Breast epithelium (tissue), 3 donors: ENCODE results near the gene SYNJ2.

Experiments
- POLR2A ChIP-seq: fragments of 450-650 bp; IDR thresholded peaks from one replicate; pipeline ENCODE4 v1.6.1; 2016; ENCODE audit warnings: antibody characterized with exemption, mild to moderate bottlenecking, moderate library complexity
- POLR2AphosphoS5 ChIP-seq, 3 donors: sonication (generic); formaldehyde crosslinking; IDR thresholded peaks; one replicate each; pipeline ENCODE4 v1.6.1; 2017; ENCODE audit warnings: antibody characterized with exemption in 3 of 3
- TF ChIP-seq, protein P1 (sequence below), 3 donors: fragments of 450-650 bp; IDR thresholded peaks; one replicate each; pipeline ENCODE4 v1.5.1; 2016 to 2017; ENCODE audit warnings: antibody characterized with exemption in 3 of 3, mild to moderate bottlenecking in 3 of 3, moderate library complexity in 3 of 3

DNA sequence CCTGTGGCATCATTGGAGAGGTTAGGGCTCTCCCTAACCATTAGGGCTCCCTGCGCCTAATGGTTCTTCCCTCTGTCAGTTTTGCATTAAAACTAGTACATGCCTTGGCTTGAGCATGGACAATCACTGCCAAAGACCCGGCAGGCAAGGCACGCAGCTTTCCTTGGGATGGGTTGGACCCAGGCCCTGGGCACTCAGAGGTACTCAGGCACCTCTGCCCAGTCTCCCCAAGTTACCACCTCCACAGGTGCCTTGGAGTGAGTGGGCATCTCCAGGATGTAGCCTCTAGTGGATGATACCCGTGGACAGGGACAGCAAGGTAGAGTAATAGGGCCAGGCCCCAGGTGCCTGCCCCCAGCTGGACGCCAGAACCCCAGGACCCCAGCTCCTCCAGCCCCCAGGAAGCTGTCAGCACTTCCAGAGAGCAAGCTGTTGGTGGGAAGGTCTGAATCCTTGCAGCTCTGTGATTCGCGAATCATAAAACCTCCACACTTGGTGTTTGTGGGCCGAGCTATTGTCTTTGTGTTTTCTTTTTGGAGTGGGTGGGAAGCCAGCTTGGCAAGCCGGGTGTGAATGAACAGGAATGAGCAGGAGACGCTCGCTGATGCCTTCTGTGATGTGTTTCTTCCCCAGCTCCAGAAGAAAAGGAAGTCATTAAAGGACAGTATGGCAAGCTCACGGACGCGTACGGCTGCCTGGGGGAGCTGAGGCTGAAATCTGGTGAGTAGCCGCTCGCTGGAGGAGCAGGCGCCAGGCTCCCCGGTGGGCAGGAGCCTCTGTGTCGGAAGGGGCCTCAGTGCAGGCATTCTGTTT lies 35.1 kb downstream of the SYNJ2 start:
- TF ChIP-seq POLR2A (no peak), POLR2AphosphoS5 (IDR thresholded peaks at IDR 0.05) (no peak)
- TF ChIP-seq, protein P1, sequence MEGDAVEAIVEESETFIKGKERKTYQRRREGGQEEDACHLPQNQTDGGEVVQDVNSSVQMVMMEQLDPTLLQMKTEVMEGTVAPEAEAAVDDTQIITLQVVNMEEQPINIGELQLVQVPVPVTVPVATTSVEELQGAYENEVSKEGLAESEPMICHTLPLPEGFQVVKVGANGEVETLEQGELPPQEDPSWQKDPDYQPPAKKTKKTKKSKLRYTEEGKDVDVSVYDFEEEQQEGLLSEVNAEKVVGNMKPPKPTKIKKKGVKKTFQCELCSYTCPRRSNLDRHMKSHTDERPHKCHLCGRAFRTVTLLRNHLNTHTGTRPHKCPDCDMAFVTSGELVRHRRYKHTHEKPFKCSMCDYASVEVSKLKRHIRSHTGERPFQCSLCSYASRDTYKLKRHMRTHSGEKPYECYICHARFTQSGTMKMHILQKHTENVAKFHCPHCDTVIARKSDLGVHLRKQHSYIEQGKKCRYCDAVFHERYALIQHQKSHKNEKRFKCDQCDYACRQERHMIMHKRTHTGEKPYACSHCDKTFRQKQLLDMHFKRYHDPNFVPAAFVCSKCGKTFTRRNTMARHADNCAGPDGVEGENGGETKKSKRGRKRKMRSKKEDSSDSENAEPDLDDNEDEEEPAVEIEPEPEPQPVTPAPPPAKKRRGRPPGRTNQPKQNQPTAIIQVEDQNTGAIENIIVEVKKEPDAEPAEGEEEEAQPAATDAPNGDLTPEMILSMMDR (IDR thresholded peaks at IDR 0.05) = no peak
